Upper lobe of right lung (tissue), 1 donor: ENCODE measurements around the gene CHRNG. TPM values are rescaled to one million over a fixed set of nuclear protein-coding genes. Genes with fewer than 3 reads are reported as not detected.

Experiments
- ATAC-seq: fragments of 200-7000 bp; cut with Tn5 transposase; one replicate; pipeline ENCODE4 v1.9.1; 2020; ENCODE audit warnings: mild to moderate bottlenecking, moderate library complexity
- DNase-seq: peaks from one replicate; pipeline ENCODE4 v3.0.0-alpha.2; 2020
- H3K27ac ChIP-seq: fragments of 200-600 bp; one replicate; pipeline ENCODE4 v1.8.0; 2022
- H3K27me3 ChIP-seq: fragments of 200-600 bp; one replicate; pipeline ENCODE4 v1.8.0; 2022; ENCODE audit warnings: mild to moderate bottlenecking
- H3K36me3 ChIP-seq: fragments of 200-600 bp; one replicate; pipeline ENCODE4 v1.8.0; 2022
- H3K4me1 ChIP-seq: fragments of 200-600 bp; one replicate; pipeline ENCODE4 v1.8.0; 2022
- H3K4me3 ChIP-seq: fragments of 200-600 bp; one replicate; pipeline ENCODE4 v1.8.0; 2022; ENCODE audit warnings: mild to moderate bottlenecking
- H3K9me3 ChIP-seq: fragments of 200-600 bp; one replicate; pipeline ENCODE4 v1.8.0; 2022
- CTCF ChIP-seq: fragments of 200-600 bp; IDR thresholded peaks from one replicate; pipeline ENCODE4 v1.8.0; 2022; ENCODE audit warnings: antibody characterized with exemption
- intact Hi-C: fragments of 100-400 bp; cut with DNase I; formaldehyde crosslinking; loops from one replicate; pipeline ENCODE4 v1.11.0; 2022
- total RNA-seq: library from RNA; stranded (reverse); fragmentation: NEBNext Ultra II Directional; extraction: Animal tissue kit (Norgen Biotek cat#: 25700); gene quantifications from one replicate; pipeline ENCODE4 v1.2.1, GENCODE V29; 2021
- donor health status: DM: no; HTN: yes; CAD: no; lungs with severe emphysema.

Gene CHRNG
- total RNA-seq, 1 donor from 2014 or later, result not detected

GRCh38 chr2:232550354-232551249, 11.1 kb downstream of the CHRNG start, which contains the start of the genes EIF4E2 and TIGD1:
TSS of gene EIF4E2 (plus strand) at chr2:232550689. CDS start at chr2:232550725, 36 bp downstream.
TSS of gene TIGD1 (minus strand) at chr2:232550557. CDS start at chr2:232549882, 675 bp downstream.
- no peaks in the 10 kb centered on the region for H3K27me3 ChIP-seq
- peak within 1 kb of the TSS; percentile 98 for H3K27ac ChIP-seq
- DNase-seq, result peak; percentile 98
- peak; percentile 96 for ATAC-seq
- TF ChIP-seq CTCF, result peak; percentile 40
- H3K4me3 ChIP-seq, result peak within 1 kb of the TSS; percentile 85
- H3K36me3 ChIP-seq, result peaks cover 7% of the 10 kb centered on the region
- no peaks in the 10 kb centered on the region for H3K9me3 ChIP-seq
- intact Hi-C loops, result no loop called here
- H3K4me1 ChIP-seq, result peaks cover 40% of the 10 kb centered on the region

GRCh38 chr2:232551250-232551638, 11.8 kb downstream of the CHRNG start:
- Histone ChIP-seq H3K4me3 (peak overlapping the region; percentile 85), H3K9me3 (no peaks in the 10 kb centered on the region), H3K4me1 (peaks cover 40% of the 10 kb centered on the region), H3K36me3 (peaks cover 12% of the 10 kb centered on the region), H3K27me3 (no peaks in the 10 kb centered on the region), H3K27ac (peak overlapping the region; percentile 98)
- no peak for ATAC-seq
- no peak for TF ChIP-seq CTCF
- DNase-seq, result no peak
- intact Hi-C loops, result no loop called here

- TF ChIP-seq CTCF, result no peak
- ATAC-seq (no peak), DNase-seq (no peak)
- peak overlapping the region; percentile 98 for H3K27ac ChIP-seq
- H3K4me1 ChIP-seq, result peaks cover 37% of the 10 kb centered on the region
- H3K27me3 ChIP-seq, result no peaks in the 10 kb centered on the region
- H3K9me3 ChIP-seq, result no peaks in the 10 kb centered on the region
- H3K4me3 ChIP-seq, result peak overlapping the region; percentile 85
- intact Hi-C loops, result no loop called here
- H3K36me3 ChIP-seq, result peaks cover 17% of the 10 kb centered on the region
Observed at GRCh38 chr2:232551776-232552175, 12.3 kb downstream of the CHRNG start.

GRCh38 chr2:232556426-232556825, 16.9 kb downstream of the CHRNG start:
- no peak overlapping the region for H3K27ac ChIP-seq
- no peak for ATAC-seq
- TF ChIP-seq CTCF, result no peak
- no peak for DNase-seq
- H3K27me3 ChIP-seq, result no peaks in the 10 kb centered on the region
- peaks cover 30% of the 10 kb centered on the region for H3K4me1 ChIP-seq
- H3K9me3 ChIP-seq, result no peaks in the 10 kb centered on the region
- no peak overlapping the region for H3K4me3 ChIP-seq
- intact Hi-C loops, result no loop called here
- peaks cover 64% of the 10 kb centered on the region for H3K36me3 ChIP-seq

GRCh38 chr2:232562515-232563151, 23.1 kb downstream of the CHRNG start:
- no peak for DNase-seq
- H3K4me3 ChIP-seq, result no peak overlapping the region
- no peaks in the 10 kb centered on the region for H3K27me3 ChIP-seq
- no peak overlapping the region for H3K27ac ChIP-seq
- no peaks in the 10 kb centered on the region for H3K9me3 ChIP-seq
- H3K4me1 ChIP-seq, result no peaks in the 10 kb centered on the region
- TF ChIP-seq CTCF, result no peak
- ATAC-seq, result peak; percentile 50
- intact Hi-C loops, result no loop called here
- H3K36me3 ChIP-seq, result peaks cover 100% of the 10 kb centered on the region
